Measurements from ENCODE around the gene PCDH1. TPM values are rescaled to one million over a fixed set of nuclear protein-coding genes. Genes with fewer than 3 reads are reported as not detected.

The PCDH1 gene
- total and polyA plus RNA-seq, 2 of the 8 experiments (the other 6 are each of a cell fraction or from before 2014, with no cell fraction given) = 101 to 102 TPM

DNA sequence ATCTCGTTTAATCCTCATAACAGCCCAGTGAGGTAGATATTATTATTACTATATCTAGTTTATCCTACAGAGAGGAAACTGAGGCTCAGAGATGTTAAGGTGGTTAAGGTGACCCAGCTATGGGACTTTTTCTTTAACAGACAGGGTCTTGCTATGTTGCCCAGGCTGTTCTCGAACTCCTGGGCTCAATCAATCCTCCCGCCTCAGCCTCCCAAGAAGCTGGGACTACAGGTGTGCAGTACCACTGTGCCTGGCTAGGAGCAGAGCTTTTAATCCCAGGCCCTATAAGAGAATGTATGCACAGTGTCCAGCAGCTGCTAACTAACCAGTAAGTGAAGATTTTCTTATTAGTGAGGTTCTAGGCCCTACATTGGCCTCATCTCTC, 62.4 kb downstream of the PCDH1 start:
- Histone ChIP-seq H3K56ac (replicated peaks; ENCODE audit: insufficient read length, low read depth, low read length) (peak overlapping the region; percentile 22), H3K4me2 (ENCODE audit: insufficient read depth in 1 of 2, low read depth in 2 of 2, low read length in 2 of 2) (peak overlapping the region; percentile 53 to 61; a peak in 3 of 4 replicates), H3K4me1 (replicated peaks in 1 of 4; ENCODE audit: control insufficient read depth in 3 of 4, insufficient read depth in 4 of 4, low read length in 3 of 4) (peaks cover 35 to 46% (median 40%) of the 10 kb centered on the region in 4 experiments), H2BK120ac (replicated peaks; ENCODE audit: low read depth, low read length) (peak overlapping the region; percentile 99), H3K79me1 (ENCODE audit: low read depth, low read length) (no peaks in the 10 kb centered on the region), H2BK15ac (ENCODE audit: low read length) (no peak overlapping the region), H3K79me2 (ENCODE audit: control insufficient read depth in 1 of 2, insufficient read depth in 2 of 2, low read length in 2 of 2) (no peaks in the 10 kb centered on the region), H3K18ac (ENCODE audit: extremely low read depth, low read length) (peak overlapping the region; percentile 97), H2AK5ac (ENCODE audit: low read depth, low read length) (peak overlapping the region; percentile 99), H3K23me2 (ENCODE audit: low read depth, low read length) (peaks cover 10% of the 10 kb centered on the region), H4K91ac (replicated peaks; ENCODE audit: insufficient read length, low read length) (peak overlapping the region; percentile 98), H3K9me3 (ENCODE audit: insufficient read depth in 2 of 2, low read depth in 1 of 2, low read length in 1 of 2) (no peaks in the 10 kb centered on the region), H3K9ac (replicated peaks in 1 of 4; ENCODE audit: extremely low read depth in 1 of 4, low read depth in 3 of 4, low read length in 3 of 4) (peak overlapping the region in 1 of 4 experiments; percentile 17; a peak in 2 of 7 replicates), H3K14ac (ENCODE audit: insufficient read length) (peak overlapping the region; percentile 29), H2AFZ (ENCODE audit: low read length) (no peak overlapping the region), H2BK12ac (ENCODE audit: low read depth, low read length) (peak overlapping the region; percentile 97), H3K23ac (ENCODE audit: insufficient read length) (peak overlapping the region; percentile 59), H3K4me3 (ENCODE audit: extremely low read depth in 1 of 4, insufficient read depth in 2 of 4, low read depth in 3 of 4, low read length in 4 of 4) (peak overlapping the region in 1 of 4 experiments; percentile 20; a peak in 1 of 8 replicates), H2BK5ac (ENCODE audit: low read depth, low read length) (peak overlapping the region; percentile 99), H3K36me3 (ENCODE audit: control insufficient read depth in 2 of 4, insufficient read depth in 4 of 4, low read length in 3 of 4) (no peaks in the 10 kb centered on the region), H4K8ac (ENCODE audit: extremely low read depth, insufficient read depth, low read length) (no peak overlapping the region), H3K27me3 (replicated peaks in 1 of 4; ENCODE audit: control insufficient read depth in 3 of 4, extremely low read depth in 1 of 4, insufficient read depth in 3 of 4, low read length in 3 of 4) (no peaks in the 10 kb centered on the region; a peak in 1 of 7 replicates), H4K5ac (ENCODE audit: insufficient read length, low read depth, low read length) (peak overlapping the region; percentile 92), H2BK20ac (ENCODE audit: low read length) (peak overlapping the region; percentile 94), H3K27ac (ENCODE audit: low read depth, low read length) (peak overlapping the region; percentile 77; the same call in 1 of the 2 replicates), H3K4ac (replicated peaks; ENCODE audit: insufficient read length, low read depth, low read length) (peak overlapping the region; percentile 98), H4K20me1 (replicated peaks in 1 of 2; ENCODE audit: control insufficient read depth in 1 of 2, insufficient read depth in 2 of 2, low read length in 2 of 2) (no peaks in the 10 kb centered on the region)
- ChIA-PET POLR2A (ENCODE audit: partially characterized antibody) (interaction anchor here (0.9 to 14.8 kb wide), 22 partner anchors 8 to 196 kb away, joined by 3 to 160 read pairs (median 6); partner anchors contain the start of gene PCDH1), CTCF (ENCODE audit: partially characterized antibody) (interaction anchor here (0.8 to 20.5 kb wide), 24 partner anchors 10 to 147 kb away, joined by 3 to 345 read pairs (median 22); partner anchors contain the start of gene PCDH1)
- no peak for DNase-seq (ENCODE audit: low read depth in 1 of 2, low spot score in 2 of 2)
- TF ChIP-seq EP300 (IDR thresholded peaks at IDR 0.05; ENCODE audit: borderline replicate concordance in 1 of 2, low read depth in 2 of 2, low read length in 2 of 2) (no peak), SIN3A (conservative IDR thresholded peaks at IDR 0.05 in 1 of 2, IDR thresholded peaks at IDR 0.05 in 1 of 2; ENCODE audit: low read depth in 1 of 2, low read length in 2 of 2) (0 out of 4 replicates have a peak, but pooled peaks of 1 of the 2 experiments have one; percentile 7)
- no peak for FAIRE-seq
- 91% methylated on average over 3 of the region's 3 CpGs; no CpG with 5 or more reads in 1 of the 2 experiments for WGBS, 2 experiments (ENCODE audit: extremely low coverage in 1 of 2, insufficient coverage in 1 of 2, insufficient read length in 1 of 2, insufficient replicate concordance in 2 of 2, low coverage in 1 of 2, low lambda C conversion rate in 2 of 2, missing lambda C conversion rate in 1 of 2)

All from H1 (cell line).